GM12878 (cell line): ENCODE data around the gene MEX3D. TPM values are rescaled to one million over a fixed set of nuclear protein-coding genes. Genes with fewer than 3 reads are reported as not detected.

Experiments
- ATAC-seq: fragments of 200-7000 bp; cut with Tn5 transposase; 3 replicates; pipeline ENCODE4 v1.9.1; 2020; ENCODE audit warnings: mild to moderate bottlenecking, moderate library complexity
- BruUV-seq: library from RNA; stranded (reverse); fragments of 400-500 nt; replicated peaks from 2 replicates; lab custom pipeline; 2021; lab: Mats Ljungman, UMichigan
- CTCF ChIA-PET: fragments of 300-600 bp; sonication (Branson Sonifier 250); formaldehyde crosslinking; extraction: SDS; loops from one replicate; lab custom pipeline; 2021; ENCODE audit warnings: inconsistent platforms; lab: Yijun Ruan, JAX
- POLR2A ChIA-PET: fragments of 350-600 bp; formaldehyde crosslinking; extraction: SDS; loops from one replicate; lab custom pipeline; 2021; ENCODE audit warnings: inconsistent platforms; lab: Charles Lee
- RAD21 ChIA-PET: fragments of 300-600 bp; sonication (Branson Sonifier 250); formaldehyde crosslinking; loops from one replicate; lab custom pipeline; 2023; ENCODE audit warnings: antibody characterized with exemption; ENCODE audit not compliant: unreplicated experiment; lab: Charles Lee
- SMC1A ChIA-PET: fragments of 300-600 bp; sonication (Branson Sonifier 250); formaldehyde crosslinking; loops from one replicate; lab custom pipeline; 2023; ENCODE audit not compliant: unreplicated experiment, uncharacterized antibody; lab: Charles Lee
- DNase-seq: peaks from one replicate; pipeline ENCODE4 v3.0.0-alpha.2; 2011; ENCODE audit warnings: low read depth, low spot score
- FAIRE-seq: peaks from 3 replicates; lab custom pipeline; 2011; peaks lifted over from hg19 to GRCh38; lab: Jason Lieb, UNC
- H2AFZ ChIP-seq: 2 replicates; pipeline ENCODE4 v1.6.0; 2011; ENCODE audit warnings: low read depth, low read length, control low read depth; ENCODE audit not compliant: control insufficient read depth
- H3K27ac ChIP-seq: 2 replicates; pipeline ENCODE4 v1.5.1; 2011; ENCODE audit warnings: control low read depth; ENCODE audit not compliant: control insufficient read depth, insufficient read depth
- H3K27me3 ChIP-seq, 2 experiments: replicated peaks in 1 of 2; 2 replicates each; pipeline versions ENCODE4 v1.6.0 to v1.6.1; 2011; ENCODE audit warnings: low read length in 1 of 2; ENCODE audit not compliant: control insufficient read depth in 2 of 2, insufficient read depth in 2 of 2
- H3K36me3 ChIP-seq, 2 experiments: 2 replicates each; pipeline ENCODE4 v1.5.1; 2011; ENCODE audit warnings: low read length in 1 of 2; ENCODE audit not compliant: control insufficient read depth in 2 of 2, insufficient read depth in 2 of 2
- H3K4me1 ChIP-seq: 2 replicates; pipeline ENCODE4 v1.6.1; 2011; ENCODE audit warnings: mild to moderate bottlenecking, low read length, moderate library complexity, mixed read lengths; ENCODE audit not compliant: control insufficient read depth, insufficient read depth
- H3K4me2 ChIP-seq: 2 replicates; pipeline ENCODE4 v1.6.0; 2011; ENCODE audit warnings: control low read depth; ENCODE audit not compliant: control insufficient read depth, insufficient read depth
- H3K4me3 ChIP-seq: fragments of 200-600 bp; sonication (generic); 2 replicates; pipeline ENCODE4 v1.5.1; 2016
- H3K79me2 ChIP-seq: 2 replicates; pipeline ENCODE4 v1.6.0; 2011; ENCODE audit warnings: low read length; ENCODE audit not compliant: control insufficient read depth, insufficient read depth
- H3K9ac ChIP-seq: 2 replicates; pipeline ENCODE4 v1.8.0; 2011; ENCODE audit warnings: low read length, control low read depth, mixed read lengths; ENCODE audit not compliant: control insufficient read depth, insufficient read depth
- H3K9me3 ChIP-seq: replicated peaks from 3 replicates; pipeline ENCODE4 v1.5.1; 2011; ENCODE audit warnings: mild to moderate bottlenecking, low read length; ENCODE audit not compliant: control insufficient read depth, insufficient read depth
- H4K20me1 ChIP-seq: 2 replicates; pipeline ENCODE4 v1.6.0; 2011; ENCODE audit not compliant: control insufficient read depth, insufficient read depth
- BRCA1 ChIP-seq: IDR thresholded peaks from 2 replicates; pipeline ENCODE4 v1.6.1; 2011; ENCODE audit warnings: low read depth, low read length, improper control_type of control experiment
- EP300 ChIP-seq, 2 experiments: fragments of 150-350 bp in 1 of 2; IDR thresholded peaks; 2 replicates each; pipeline ENCODE4 v1.6.1; 2011 to 2012; ENCODE audit warnings: low read depth in 2 of 2, low read length in 2 of 2, borderline replicate concordance in 1 of 2, improper control_type of control experiment in 1 of 2, inconsistent platforms in 1 of 2; ENCODE audit not compliant: control insufficient read depth in 1 of 2
- HCFC1 ChIP-seq: fragments of 150-350 bp; IDR thresholded peaks from 2 replicates; pipeline ENCODE4 v1.6.1; 2014; ENCODE audit warnings: low read length
- HDAC2 ChIP-seq: fragments of 200-600 bp; sonication (generic); IDR thresholded peaks from 2 replicates; pipeline ENCODE4 v1.6.1; 2017
- HDAC6 ChIP-seq: fragments of 200-600 bp; sonication (generic); IDR thresholded peaks from one replicate; pipeline ENCODE4 v1.8.0; 2017; ENCODE audit warnings: antibody characterized with exemption; ENCODE audit not compliant: unreplicated experiment
- NFIC ChIP-seq: IDR thresholded peaks from 2 replicates; pipeline ENCODE4 v1.6.1; 2012; ENCODE audit warnings: low read depth, mild to moderate bottlenecking, inconsistent platforms, low read length, moderate library complexity
- RB1 ChIP-seq: fragments of 450-650 bp; formaldehyde crosslinking; IDR thresholded peaks from 2 replicates; pipeline ENCODE4 v1.6.1; 2017; ENCODE audit warnings: mild to moderate bottlenecking, borderline replicate concordance
- TBL1XR1 ChIP-seq: IDR thresholded peaks from 2 replicates; pipeline ENCODE4 v1.6.1; 2012; ENCODE audit warnings: low read depth, low read length, improper control_type of control experiment
- ZSCAN29 ChIP-seq: fragments of 450-650 bp; IDR thresholded peaks from 2 replicates; pipeline ENCODE4 v1.6.1; 2017; ENCODE audit warnings: mild to moderate bottlenecking, moderate library complexity
- WGBS: methylation state at CpG from one replicate; pipeline ENCODE4 v1.1.6; 2016; ENCODE audit warnings: low lambda C conversion rate; ENCODE audit not compliant: insufficient replicate concordance, insufficient coverage; ENCODE audit errors: missing lambda C conversion rate; 5-methylcytosine and 5-hydroxymethylcytosine counted together
- in situ Hi-C: fragments of 300-500 bp; cut with MboI; formaldehyde crosslinking; loops from 9 replicates; pipeline ENCODE4 v1.14.3; 2018; ENCODE audit warnings: mixed read lengths
- intact Hi-C: fragments of 100-400 bp; cut with micrococcal nuclease; formaldehyde crosslinking; loops from one replicate; pipeline ENCODE4 v1.14.2; 2022; ENCODE audit not compliant: unreplicated experiment
- polyA plus RNA-seq, 11 experiments: library from polyadenylated mRNA; depleted of rRNA in 4 of 11; unstranded in 6 of 11; stranded (reverse) in 5 of 11; fragments of >200 nt; fragmentation: Nextera tagmentation in 4 of 11; fragmentation: Illumina TruSeq in 1 of 11; extraction: Ambion mirVana in 4 of 11; extraction: Trizol in 1 of 11; gene quantifications; 1 replicate in 1 of 11; 2 replicates in 10 of 11; pipeline versions ENCODE4 v1.2.1 to v1.2.3, GENCODE V29; 2011 to 2016; ENCODE audit warnings: inconsistent platforms in 2 of 11, missing spikeins in 2 of 11, low read depth in 1 of 11
- total RNA-seq, 4 experiments: library from RNA; depleted of rRNA in 3 of 4; stranded (reverse); fragments of >200 nt in 3 of 4; fragmentation: Illumina TruSeq in 1 of 4; extraction: Trizol in 1 of 4; gene quantifications; 2 replicates each; pipeline versions ENCODE4 v1.2.1 to v1.2.3, GENCODE V29; 2013 to 2021
- TF ChIP-seq, protein P1 (sequence below): IDR thresholded peaks from 2 replicates; pipeline ENCODE4 v1.6.1; 2011; ENCODE audit warnings: mild to moderate bottlenecking, low read depth, low read length, moderate library complexity; ENCODE audit not compliant: insufficient replicate concordance
- TF ChIP-seq, protein P2 (sequence below): fragments of 450-650 bp; IDR thresholded peaks from 2 replicates; pipeline ENCODE4 v1.6.1; 2016; ENCODE audit warnings: mild to moderate bottlenecking, moderate library complexity, borderline replicate concordance
- TF ChIP-seq, protein P3 (sequence below): fragments of 450-650 bp; IDR thresholded peaks from 2 replicates; pipeline ENCODE4 v1.6.1; 2016; ENCODE audit warnings: mild to moderate bottlenecking
- TF ChIP-seq, protein P4 (sequence below): IDR thresholded peaks from 2 replicates; pipeline ENCODE4 v1.6.1; 2012; ENCODE audit warnings: mild to moderate bottlenecking, low read depth, low read length

The MEX3D gene
- total and polyA plus RNA-seq, 10 of the 15 experiments (the other 5 are each of a cell fraction or from before 2014, with no cell fraction given): 0.18 to 6.8 (median 0.81) TPM

DNA sequence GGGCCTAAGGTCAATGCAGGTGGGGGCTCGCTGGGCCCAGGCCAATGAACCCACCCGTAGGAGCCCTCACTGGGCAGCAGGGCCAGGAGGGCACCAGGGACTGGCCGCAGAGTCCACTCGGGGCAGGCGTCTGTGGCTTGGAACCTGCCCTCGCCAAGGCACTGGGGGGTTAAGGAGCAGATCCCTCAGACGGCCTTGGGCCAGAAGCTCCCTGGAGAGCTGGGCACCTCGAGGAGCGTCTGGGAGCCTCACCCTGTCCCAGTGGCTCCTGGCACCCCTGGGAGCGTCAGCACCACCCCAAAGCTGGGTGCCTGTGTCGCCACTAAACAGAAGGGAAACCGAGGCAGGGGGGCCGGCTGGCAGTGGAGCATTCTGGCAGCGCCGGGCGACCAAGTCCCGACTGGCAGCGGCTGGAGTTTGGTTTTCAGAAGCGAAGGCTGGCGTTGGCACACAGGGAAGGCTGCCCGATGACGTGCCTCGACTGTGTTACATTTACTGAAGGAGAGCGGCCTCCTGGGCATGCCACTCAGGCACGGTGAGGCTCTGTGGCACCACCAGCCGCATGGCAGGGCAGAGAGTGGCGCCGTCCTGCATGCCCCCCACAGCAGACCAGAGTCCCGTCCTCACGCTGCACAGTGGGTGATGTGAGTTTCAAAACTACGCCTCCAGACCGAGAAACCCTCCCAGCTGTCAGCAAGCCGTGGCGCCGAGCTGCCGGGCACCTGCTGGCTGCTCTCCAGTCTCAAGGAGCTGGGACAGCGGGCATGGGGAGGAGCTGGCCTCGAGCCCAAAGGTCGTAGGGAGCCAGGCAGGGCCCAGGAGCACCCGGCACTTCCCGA, 9.2 kb upstream of the MEX3D start:
- no TSS peak for BruUV-seq
- Histone ChIP-seq H3K9ac (no peak overlapping the region), H3K27me3 (no peaks in the 10 kb centered on the region), H3K27ac (no peak overlapping the region), H3K9me3 (no peaks in the 10 kb centered on the region), H3K36me3 (peaks cover 4 to 11% of the 10 kb centered on the region in 2 experiments), H2AFZ (no peak overlapping the region), H4K20me1 (no peaks in the 10 kb centered on the region), H3K79me2 (no peaks in the 10 kb centered on the region), H3K4me1 (no peaks in the 10 kb centered on the region), H3K4me2 (no peak overlapping the region), H3K4me3 (no peak overlapping the region)
- ATAC-seq (no peak), FAIRE-seq (no peak), DNase-seq (no peak)
- WGBS: 91% methylated on average over 41 of the region's 41 CpGs
- RAD21 ChIA-PET: no interaction called here
- CTCF ChIA-PET: interaction anchor here (0.9 kb wide), 1 partner anchor 13 kb away, joined by 3 read pairs; no protein-coding TSS in a partner anchor
- POLR2A ChIA-PET: no interaction called here
- SMC1A ChIA-PET: no interaction called here
- intact Hi-C loops (no loop called here), in situ Hi-C loops (no loop called here)
- TF ChIP-seq TBL1XR1 (no peak), NFIC (no peak), HDAC2 (no peak), ZSCAN29 (no peak), BRCA1 (no peak), EP300 (IDR thresholded peaks at IDR 0.05; ENCODE audit: borderline replicate concordance in 1 of 2, control insufficient read depth in 1 of 2, low read depth in 2 of 2, low read length in 2 of 2) (no peak), HCFC1 (no peak), HDAC6 (no peak), RB1 (no peak)
- TF ChIP-seq, protein P1, sequence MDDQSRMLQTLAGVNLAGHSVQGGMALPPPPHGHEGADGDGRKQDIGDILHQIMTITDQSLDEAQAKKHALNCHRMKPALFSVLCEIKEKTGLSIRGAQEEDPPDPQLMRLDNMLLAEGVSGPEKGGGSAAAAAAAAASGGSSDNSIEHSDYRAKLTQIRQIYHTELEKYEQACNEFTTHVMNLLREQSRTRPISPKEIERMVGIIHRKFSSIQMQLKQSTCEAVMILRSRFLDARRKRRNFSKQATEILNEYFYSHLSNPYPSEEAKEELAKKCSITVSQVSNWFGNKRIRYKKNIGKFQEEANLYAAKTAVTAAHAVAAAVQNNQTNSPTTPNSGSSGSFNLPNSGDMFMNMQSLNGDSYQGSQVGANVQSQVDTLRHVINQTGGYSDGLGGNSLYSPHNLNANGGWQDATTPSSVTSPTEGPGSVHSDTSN: no peak
- TF ChIP-seq, protein P2, sequence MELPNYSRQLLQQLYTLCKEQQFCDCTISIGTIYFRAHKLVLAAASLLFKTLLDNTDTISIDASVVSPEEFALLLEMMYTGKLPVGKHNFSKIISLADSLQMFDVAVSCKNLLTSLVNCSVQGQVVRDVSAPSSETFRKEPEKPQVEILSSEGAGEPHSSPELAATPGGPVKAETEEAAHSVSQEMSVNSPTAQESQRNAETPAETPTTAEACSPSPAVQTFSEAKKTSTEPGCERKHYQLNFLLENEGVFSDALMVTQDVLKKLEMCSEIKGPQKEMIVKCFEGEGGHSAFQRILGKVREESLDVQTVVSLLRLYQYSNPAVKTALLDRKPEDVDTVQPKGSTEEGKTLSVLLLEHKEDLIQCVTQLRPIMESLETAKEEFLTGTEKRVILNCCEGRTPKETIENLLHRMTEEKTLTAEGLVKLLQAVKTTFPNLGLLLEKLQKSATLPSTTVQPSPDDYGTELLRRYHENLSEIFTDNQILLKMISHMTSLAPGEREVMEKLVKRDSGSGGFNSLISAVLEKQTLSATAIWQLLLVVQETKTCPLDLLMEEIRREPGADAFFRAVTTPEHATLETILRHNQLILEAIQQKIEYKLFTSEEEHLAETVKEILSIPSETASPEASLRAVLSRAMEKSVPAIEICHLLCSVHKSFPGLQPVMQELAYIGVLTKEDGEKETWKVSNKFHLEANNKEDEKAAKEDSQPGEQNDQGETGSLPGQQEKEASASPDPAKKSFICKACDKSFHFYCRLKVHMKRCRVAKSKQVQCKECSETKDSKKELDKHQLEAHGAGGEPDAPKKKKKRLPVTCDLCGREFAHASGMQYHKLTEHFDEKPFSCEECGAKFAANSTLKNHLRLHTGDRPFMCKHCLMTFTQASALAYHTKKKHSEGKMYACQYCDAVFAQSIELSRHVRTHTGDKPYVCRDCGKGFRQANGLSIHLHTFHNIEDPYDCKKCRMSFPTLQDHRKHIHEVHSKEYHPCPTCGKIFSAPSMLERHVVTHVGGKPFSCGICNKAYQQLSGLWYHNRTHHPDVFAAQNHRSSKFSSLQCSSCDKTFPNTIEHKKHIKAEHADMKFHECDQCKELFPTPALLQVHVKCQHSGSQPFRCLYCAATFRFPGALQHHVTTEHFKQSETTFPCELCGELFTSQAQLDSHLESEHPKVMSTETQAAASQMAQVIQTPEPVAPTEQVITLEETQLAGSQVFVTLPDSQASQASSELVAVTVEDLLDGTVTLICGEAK: no peak
- TF ChIP-seq, protein P3, sequence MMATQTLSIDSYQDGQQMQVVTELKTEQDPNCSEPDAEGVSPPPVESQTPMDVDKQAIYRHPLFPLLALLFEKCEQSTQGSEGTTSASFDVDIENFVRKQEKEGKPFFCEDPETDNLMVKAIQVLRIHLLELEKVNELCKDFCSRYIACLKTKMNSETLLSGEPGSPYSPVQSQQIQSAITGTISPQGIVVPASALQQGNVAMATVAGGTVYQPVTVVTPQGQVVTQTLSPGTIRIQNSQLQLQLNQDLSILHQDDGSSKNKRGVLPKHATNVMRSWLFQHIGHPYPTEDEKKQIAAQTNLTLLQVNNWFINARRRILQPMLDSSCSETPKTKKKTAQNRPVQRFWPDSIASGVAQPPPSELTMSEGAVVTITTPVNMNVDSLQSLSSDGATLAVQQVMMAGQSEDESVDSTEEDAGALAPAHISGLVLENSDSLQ: no peak
- TF ChIP-seq, protein P4, sequence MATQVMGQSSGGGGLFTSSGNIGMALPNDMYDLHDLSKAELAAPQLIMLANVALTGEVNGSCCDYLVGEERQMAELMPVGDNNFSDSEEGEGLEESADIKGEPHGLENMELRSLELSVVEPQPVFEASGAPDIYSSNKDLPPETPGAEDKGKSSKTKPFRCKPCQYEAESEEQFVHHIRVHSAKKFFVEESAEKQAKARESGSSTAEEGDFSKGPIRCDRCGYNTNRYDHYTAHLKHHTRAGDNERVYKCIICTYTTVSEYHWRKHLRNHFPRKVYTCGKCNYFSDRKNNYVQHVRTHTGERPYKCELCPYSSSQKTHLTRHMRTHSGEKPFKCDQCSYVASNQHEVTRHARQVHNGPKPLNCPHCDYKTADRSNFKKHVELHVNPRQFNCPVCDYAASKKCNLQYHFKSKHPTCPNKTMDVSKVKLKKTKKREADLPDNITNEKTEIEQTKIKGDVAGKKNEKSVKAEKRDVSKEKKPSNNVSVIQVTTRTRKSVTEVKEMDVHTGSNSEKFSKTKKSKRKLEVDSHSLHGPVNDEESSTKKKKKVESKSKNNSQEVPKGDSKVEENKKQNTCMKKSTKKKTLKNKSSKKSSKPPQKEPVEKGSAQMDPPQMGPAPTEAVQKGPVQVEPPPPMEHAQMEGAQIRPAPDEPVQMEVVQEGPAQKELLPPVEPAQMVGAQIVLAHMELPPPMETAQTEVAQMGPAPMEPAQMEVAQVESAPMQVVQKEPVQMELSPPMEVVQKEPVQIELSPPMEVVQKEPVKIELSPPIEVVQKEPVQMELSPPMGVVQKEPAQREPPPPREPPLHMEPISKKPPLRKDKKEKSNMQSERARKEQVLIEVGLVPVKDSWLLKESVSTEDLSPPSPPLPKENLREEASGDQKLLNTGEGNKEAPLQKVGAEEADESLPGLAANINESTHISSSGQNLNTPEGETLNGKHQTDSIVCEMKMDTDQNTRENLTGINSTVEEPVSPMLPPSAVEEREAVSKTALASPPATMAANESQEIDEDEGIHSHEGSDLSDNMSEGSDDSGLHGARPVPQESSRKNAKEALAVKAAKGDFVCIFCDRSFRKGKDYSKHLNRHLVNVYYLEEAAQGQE: no peak
